Activated T-cell treated with anti-CD3 and anti-CD28 coated beads, Interleukin-2, amount 50 U/mL, for 1 hour (primary cell): ENCODE data around the gene LMBR1.
A peak's percentile ranks its signal among the peaks of the same experiment; 100 is the strongest.
"Not testable (repeated sequence)": the region's sequence is repeated elsewhere in the genome, so short reads cannot be mapped to it uniquely, and the experiment has no call there.

ENCODE experiments used
- DNase-seq: peaks from one replicate; pipeline ENCODE4 v3.0.0-alpha.2; 2020

LMBR1 gene

DNA sequence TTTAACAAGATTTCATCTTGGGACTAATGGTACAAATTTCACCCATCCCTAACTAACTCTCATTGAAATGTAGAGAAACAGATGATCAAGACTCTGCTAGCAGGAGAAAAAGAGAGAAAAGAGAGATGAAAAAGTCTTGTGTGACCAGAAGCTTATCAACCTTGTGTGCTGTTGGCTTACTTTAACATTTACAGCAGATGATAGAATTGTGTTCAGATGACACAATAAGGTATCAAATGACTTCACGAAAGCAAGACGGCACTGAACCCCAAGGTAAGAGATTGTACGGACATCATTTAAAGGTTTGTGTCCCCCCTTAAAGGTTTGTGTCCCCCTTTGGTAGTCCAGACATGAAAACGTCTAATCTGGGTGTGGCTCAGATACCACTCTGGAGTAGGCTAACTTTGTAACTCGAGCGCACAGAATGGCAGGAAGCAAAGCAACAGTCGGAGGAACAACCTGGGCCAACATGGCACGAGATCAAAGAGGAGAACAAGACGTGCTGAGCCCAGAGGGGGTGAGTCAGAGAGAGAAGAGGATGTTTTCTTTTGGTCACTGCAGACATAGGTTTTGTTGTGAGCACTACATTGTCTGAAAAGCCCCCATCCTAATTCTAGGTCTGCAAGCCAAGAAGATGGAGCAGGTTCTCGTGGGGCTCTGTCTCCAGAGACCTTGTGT lies 10.4 kb upstream of the LMBR1 start:
- DNase-seq: peak; percentile 40

- not testable (repeated sequence) for DNase-seq
Observed at GRCh38 chr7:156900093-156900492, 7.1 kb upstream of the LMBR1 start.

- DNase-seq: no peak
Observed at GRCh38 chr7:156898938-156899337, 6.0 kb upstream of the LMBR1 start.

- no peak for DNase-seq
Observed at GRCh38 chr7:156897673-156898072, 4.7 kb upstream of the LMBR1 start.

DNA sequence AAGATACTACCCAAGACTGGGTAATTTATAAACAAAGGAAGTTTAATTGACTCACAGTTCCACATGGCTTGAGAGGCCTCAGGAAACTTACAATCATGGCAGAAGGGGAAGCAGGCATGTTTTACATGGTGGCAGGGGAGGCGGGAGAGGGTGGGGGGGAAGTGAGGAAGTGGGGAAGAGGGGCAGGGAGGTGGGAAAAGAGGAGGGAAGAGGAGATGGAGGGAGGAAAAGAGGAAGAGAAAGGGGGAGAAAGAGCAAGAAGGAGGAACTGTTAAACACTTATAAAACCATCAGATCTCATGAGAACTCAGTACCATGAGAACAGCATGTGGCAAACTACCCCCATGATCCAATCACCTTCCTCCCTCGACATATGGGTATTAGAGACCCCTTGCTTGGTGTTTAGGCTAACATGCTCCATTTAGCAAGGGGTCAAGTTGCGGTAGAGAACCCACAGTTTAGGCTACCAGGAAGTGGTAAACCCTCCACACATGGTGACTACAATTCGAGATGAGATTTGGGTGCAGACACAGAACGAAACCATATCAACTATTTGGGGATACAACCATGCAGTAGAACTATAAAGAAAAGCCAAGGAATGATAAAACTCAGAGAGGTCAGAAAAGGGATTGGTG lies 3.5 kb upstream of the LMBR1 start:
- no peak for DNase-seq

DNA sequence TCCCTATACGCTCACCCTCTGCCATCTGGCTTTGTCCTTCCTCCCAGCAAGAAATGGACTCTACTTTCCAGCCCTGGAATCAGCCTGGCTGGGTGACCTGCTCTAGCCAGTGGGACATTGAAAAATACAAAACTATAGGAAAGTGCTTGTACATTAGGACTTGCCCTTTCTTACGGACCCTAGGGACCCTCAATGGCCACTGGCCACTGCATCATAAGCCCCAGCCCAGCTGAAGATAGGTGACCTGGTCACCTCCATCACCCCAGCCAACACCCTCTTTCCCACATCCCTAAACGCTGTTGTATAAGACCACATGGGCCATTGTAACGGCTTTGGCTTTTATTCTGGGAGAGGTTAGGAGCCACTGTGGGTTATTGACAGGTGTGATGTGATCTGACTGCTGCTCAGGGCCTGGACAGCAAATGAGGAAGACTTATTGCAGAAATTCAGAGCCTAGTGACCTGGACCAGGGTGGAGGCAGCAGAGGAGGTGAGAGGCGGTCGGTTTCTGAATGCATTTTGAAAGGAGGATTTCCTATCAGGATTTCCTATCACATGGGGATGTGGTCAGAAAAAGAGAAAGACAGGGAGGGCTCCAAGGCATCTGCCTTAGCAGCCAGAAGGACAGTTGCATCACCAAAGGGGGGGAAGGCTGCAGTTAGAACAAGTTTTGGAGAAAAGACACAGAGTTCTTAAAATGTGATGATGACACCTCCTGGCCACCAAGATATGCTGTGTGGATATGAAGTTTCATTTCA lies 2.2 kb upstream of the LMBR1 start:
- no peak for DNase-seq

- DNase-seq: peak; percentile 69
Observed at GRCh38 chr7:156892081-156892800, 742 bp downstream of the LMBR1 start.

- no peak for DNase-seq
Observed at GRCh38 chr7:156889746-156890145, 3.2 kb downstream of the LMBR1 start.

DNA sequence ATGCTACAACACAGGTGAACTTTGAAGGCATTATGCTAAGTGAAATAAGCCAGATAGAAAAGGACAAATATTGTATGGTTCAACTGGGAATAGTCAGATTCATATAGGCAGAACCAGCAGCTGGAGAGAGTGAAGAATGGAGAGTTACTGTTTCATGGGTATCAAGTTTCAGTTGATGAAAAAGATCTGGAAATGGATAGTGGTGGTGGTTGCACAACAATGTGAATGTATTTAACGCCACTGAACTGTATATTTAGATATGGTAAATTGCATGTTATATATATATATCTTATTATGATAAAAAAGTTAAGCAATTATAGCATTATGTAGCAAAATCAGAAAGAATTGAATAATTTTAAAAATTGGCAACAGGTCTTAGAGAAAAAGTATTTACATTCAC lies 3.9 kb downstream of the LMBR1 start:
- DNase-seq: no peak

DNA sequence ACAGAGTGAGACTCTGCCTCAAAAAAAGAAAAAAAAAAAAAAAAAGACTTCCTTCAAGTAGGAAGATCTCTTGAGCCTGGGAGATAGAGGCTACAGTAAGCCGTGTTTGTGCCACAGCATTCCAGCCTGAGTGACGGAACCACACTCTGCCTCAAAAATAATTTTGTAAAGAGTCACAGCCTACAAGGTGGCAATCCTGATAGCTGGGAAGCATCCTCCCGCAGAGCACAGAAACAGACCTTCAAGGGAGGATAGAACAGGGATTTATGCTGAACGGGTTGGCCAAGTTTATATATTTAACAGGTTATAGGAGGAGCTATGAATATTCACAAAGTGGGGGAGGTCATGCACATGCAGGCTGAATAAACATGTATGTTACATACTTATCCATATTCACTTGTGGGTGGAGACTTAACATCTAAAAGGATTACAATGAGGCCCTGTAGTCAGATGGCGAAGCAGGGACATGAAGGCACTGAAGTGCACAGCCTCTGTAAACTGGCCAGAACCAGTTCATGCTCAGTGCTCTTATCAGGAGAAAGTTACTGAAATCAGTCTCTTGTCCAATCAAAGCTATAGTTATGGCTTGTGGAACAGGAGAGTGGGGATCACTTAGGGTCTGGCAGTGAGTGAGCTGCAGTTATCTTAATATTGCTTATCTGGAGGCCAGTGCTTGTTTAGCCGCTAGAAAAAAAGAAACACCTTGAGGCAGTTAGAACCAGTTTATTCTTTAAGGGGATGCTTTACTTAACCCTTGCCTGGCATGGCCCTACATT lies 6.8 kb downstream of the LMBR1 start:
- DNase-seq: no peak

- DNase-seq: no peak
Observed at GRCh38 chr7:156881679-156882078, 11.3 kb downstream of the LMBR1 start.

DNA sequence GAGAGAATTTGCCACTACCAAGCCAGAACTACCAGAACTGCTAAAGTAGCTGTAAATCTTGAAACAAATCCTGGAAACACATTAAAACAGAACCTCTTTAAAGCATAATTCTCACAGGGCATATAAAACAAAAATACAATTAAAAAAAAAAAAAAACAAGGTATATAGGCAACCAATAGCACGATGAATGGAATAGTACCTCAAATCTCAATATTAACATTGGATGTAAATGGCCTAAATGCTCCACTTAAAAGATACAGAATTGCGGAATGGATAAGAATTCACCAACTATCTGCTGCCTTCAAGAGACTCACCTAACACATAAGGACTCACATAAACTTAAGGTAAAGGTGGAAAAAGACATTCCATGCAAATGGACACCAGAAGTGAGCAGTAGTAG lies 17.2 kb downstream of the LMBR1 start:
- no peak for DNase-seq

DNA sequence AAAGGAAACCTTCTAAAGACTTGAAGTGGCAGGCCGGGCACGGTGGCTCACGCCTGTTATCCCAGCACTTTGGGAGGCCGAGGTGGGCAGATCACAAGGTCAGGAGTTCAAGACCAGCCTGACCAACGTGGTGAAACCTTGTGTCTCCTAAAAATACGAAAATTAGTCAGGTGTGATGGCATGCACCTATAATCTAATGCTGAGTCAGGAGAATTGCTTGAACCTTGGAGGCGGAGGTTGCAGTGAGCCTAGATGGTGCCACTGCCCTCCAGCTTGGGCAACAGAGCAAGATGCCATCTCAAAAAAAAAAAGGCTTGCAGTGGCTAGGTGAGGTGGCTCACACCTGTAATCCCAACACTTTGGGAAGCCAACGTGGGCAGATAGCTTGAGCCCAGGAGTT lies 24.6 kb downstream of the LMBR1 start:
- DNase-seq: not testable (repeated sequence)

DNA sequence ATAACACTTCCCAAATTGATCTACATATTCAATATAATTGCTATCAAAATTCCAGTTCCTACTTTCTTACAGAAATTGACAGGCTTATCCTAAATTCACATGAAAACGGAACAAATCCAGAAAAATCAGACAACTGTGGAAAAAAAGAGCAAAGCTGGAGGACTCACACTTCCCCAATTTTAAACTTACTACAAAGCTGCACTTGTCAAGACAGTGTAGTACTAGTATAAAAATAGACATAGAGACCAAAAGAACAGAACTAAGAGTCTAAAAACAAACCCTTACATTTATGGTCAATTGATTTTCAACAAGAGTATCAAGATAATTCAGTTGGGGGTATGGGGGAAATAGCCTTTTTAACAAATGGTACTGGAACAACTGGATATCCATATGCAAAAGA lies 27.5 kb downstream of the LMBR1 start:
- DNase-seq: no peak

- DNase-seq: not testable (repeated sequence)
Observed at GRCh38 chr7:156862022-156862421, 31.0 kb downstream of the LMBR1 start.

- no peak for DNase-seq
Observed at GRCh38 chr7:156861212-156861611, 31.8 kb downstream of the LMBR1 start.

- not testable (repeated sequence) for DNase-seq
Observed at GRCh38 chr7:156860099-156860498, 32.9 kb downstream of the LMBR1 start.

DNA sequence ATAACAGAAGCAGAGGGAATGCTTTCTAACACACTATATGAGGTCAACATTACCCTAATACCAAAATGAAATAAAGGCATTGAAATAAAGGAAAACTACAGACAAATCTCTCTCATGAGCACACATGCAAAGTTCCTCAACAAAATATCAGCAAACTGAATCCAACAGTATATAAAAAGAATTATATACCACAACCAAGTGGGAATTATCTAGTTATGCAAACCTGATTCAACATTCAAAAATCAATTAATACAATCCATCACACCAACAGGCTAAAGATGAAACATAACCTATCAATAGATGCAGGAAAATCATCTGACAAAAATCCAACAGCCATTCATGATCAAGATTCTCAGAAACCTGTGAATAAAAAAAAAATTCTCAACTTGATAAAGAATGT lies 34.5 kb downstream of the LMBR1 start:
- no peak for DNase-seq

DNA sequence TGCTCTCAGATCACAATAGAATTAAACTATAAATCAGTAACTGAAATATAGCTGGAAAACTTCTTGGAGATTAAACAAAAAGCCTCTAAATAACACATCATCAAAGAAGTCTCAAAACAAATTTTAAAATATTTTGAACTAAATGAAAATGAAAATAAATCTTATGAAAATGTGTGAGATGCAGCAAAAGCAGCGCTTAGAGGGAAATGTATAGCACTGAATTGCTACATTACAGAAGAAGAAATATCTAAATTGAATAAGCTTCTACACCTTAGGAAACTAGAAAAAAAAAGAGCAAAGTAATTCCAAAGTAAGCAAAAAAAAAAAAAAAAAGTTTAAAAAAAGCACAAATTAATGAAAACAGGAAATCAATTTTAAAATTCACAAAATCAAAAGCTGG lies 35.2 kb downstream of the LMBR1 start:
- no peak for DNase-seq

GRCh38 chr7:156854654-156855053 lies 38.3 kb downstream of the LMBR1 start:
- DNase-seq: no peak

DNA sequence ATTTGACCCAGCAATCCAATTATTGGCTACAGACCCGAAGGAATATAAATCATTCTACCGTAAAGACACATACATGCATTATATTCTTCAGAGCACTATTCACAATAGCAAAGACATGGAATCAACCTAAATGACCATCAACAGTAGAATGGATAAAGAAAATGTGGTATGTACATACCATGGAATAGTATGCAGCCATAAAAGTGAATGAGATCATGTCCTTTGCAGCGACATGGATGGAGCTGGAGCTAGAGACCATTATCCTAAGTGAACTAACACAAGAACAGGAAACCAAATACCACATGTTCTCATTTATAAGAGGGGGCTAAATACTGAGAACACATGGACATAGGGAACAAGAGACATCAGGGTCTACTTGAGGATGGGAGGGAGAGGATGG lies 44.0 kb downstream of the LMBR1 start:
- no peak for DNase-seq

GRCh38 chr7:156845379-156846101 lies 47.4 kb downstream of the LMBR1 start:
- DNase-seq: no peak
